Measurements from ENCODE around the gene CT45A6.
"Not testable (repeated sequence)": the region's sequence is repeated elsewhere in the genome, so short reads cannot be mapped to it uniquely, and the experiment has no call there.

The CT45A6 gene, protein sequence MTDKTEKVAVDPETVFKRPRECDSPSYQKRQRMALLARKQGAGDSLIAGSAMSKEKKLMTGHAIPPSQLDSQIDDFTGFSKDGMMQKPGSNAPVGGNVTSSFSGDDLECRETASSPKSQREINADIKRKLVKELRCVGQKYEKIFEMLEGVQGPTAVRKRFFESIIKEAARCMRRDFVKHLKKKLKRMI

DNA sequence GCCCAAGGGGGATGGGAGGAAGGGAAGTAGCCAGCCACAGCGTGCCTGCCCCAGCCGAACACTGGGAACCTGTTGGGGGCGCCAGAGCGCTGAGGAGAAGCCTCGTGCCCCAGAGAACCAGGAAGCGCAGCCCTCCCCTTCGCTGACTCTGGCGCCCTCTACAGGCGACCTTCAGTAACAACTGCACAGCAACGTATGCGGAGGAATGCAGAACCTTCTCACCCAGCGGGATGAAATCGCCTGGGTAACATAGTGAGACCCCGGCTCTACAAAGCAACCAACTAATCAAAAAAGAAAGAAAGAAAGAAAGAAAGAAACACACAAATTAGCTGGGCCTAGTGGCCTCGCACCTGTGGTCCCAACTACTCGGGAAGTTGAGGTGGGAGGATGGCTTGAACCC is at the start of gene CT45A6:
TSS of gene CT45A6 (minus strand) at position 101 of the 400 bp plus-strand sequence. CDS start 3,794 bp downstream, outside the sequence.
- not testable (repeated sequence) for DNase-seq (ENCODE audit: low read depth in 2 of 2)

DNA sequence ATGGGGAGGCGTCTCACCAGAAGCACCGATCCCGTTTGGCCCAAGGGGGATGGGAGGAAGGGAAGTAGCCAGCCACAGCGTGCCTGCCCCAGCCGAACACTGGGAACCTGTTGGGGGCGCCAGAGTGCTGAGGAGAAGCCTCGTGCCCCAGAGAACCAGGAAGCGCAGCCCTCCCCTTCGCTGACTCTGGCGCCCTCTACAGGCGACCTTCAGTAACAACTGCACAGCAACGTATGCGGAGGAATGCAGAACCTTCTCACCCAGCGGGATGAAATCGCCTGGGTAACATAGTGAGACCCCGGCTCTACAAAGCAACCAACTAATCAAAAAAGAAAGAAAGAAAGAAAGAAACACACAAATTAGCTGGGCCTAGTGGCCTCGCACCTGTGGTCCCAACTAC is 34.6 kb upstream of the CT45A6 start, which contains the start of gene CT45A7:
TSS of gene CT45A7 (minus strand) at position 101 of the 400 bp plus-strand sequence. CDS start 3,747 bp downstream, outside the sequence.
- DNase-seq (ENCODE audit: low read depth in 2 of 2) = not testable (repeated sequence)

DNA sequence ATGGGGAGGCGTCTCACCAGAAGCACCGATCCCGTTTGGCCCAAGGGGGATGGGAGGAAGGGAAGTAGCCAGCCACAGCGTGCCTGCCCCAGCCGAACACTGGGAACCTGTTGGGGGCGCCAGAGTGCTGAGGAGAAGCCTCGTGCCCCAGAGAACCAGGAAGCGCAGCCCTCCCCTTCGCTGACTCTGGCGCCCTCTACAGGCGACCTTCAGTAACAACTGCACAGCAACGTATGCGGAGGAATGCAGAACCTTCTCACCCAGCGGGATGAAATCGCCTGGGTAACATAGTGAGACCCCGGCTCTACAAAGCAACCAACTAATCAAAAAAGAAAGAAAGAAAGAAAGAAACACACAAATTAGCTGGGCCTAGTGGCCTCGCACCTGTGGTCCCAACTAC is 17.3 kb upstream of the CT45A6 start, which contains the start of gene CT45A2:
TSS of gene CT45A2 (minus strand) at position 101 of the 400 bp plus-strand sequence. CDS start 3,747 bp downstream, outside the sequence.
- DNase-seq (ENCODE audit: low read depth in 2 of 2) = not testable (repeated sequence)

DNA sequence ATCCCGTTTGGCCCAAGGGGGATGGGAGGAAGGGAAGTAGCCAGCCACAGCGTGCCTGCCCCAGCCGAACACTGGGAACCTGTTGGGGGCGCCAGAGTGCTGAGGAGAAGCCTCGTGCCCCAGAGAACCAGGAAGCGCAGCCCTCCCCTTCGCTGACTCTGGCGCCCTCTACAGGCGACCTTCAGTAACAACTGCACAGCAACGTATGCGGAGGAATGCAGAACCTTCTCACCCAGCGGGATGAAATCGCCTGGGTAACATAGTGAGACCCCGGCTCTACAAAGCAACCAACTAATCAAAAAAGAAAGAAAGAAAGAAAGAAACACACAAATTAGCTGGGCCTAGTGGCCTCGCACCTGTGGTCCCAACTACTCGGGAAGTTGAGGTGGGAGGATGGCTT is 17.2 kb downstream of the CT45A6 start, which contains the start of gene CT45A5:
TSS of gene CT45A5 (minus strand) at position 101 of the 400 bp plus-strand sequence. CDS start 3,774 bp downstream, outside the sequence.
- DNase-seq (ENCODE audit: low read depth in 2 of 2) = not testable (repeated sequence)

DNA sequence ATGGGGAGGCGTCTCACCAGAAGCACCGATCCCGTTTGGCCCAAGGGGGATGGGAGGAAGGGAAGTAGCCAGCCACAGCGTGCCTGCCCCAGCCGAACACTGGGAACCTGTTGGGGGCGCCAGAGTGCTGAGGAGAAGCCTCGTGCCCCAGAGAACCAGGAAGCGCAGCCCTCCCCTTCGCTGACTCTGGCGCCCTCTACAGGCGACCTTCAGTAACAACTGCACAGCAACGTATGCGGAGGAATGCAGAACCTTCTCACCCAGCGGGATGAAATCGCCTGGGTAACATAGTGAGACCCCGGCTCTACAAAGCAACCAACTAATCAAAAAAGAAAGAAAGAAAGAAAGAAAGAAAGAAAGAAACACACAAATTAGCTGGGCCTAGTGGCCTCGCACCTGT is 34.5 kb downstream of the CT45A6 start, which contains the start of gene CT45A3:
TSS of gene CT45A3 (minus strand) at position 101 of the 400 bp plus-strand sequence. CDS start 3,747 bp downstream, outside the sequence.
- not testable (repeated sequence) for DNase-seq (ENCODE audit: low read depth in 2 of 2)

DNA sequence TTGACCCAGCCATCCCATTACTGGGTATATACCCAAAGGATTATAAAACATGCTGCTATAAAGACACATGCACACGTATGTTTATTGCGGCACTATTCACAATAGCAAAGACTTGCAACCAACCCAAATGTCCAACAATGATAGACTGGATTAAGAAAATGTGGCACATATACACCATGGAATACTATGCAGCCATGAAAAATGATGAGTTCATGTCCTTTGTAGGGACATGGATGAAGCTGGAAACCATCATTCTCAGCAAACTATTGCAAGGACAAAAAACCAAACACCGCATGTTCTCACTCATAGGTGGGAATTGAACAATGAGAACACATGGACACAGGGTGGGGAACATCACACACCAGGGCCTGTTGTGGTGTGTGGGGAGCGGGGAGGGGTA is 57.8 kb downstream of the CT45A6 start:
- DNase-seq (ENCODE audit: low read depth in 2 of 2) = not testable (repeated sequence)

All from stimulated activated CD8-positive, alpha-beta memory T cell treated with anti-CD3 and anti-CD28 coated beads, Interleukin-2, amount 100 ng/mL, for 48 hours (primary cell).